COLO668 (cell line): Measurements from ENCODE around the gene ATG2A.
A peak's percentile ranks its signal among the peaks of the same experiment; 100 is the strongest.

ENCODE experiments used
- DNase-seq: peaks from one replicate; lab custom pipeline; 2025; ENCODE audit not compliant: unreplicated experiment; lab: John Stamatoyannopoulos, UW

Gene ATG2A

GRCh38 chr11:64905516-64906313 is 11.3 kb downstream of the ATG2A start:
- no peak for DNase-seq

DNA sequence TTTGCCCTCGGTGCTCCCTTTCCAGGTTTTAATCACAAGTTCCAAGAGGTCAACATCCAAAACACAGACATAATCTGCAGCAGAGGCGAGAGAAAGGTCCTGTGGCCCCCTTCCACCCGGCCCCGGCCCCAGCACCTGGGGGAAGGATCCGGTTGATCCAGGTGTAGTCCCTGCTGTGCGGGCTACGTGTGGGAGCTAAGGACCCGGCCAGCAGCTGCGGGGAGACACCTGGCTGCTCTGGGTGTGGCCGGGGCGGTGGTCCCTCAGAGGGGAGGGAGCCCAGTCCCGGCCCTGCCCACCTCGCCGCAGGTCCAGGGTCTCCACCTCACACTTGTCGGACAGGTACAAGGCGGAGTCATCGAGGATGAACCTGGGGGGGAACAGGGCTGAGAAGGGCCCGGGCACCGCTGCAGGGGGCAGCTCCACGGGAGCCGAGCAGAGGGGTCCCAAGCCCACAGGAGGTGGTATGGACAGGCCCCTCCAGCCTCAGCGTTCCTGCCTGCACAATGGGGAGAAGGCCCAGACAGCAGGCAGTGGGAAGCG is 13.6 kb downstream of the ATG2A start:
- no peak for DNase-seq

- DNase-seq: no peak
Measured at GRCh38 chr11:64902102-64902900, 14.7 kb downstream of the ATG2A start.

GRCh38 chr11:64900774-64901173 is 16.2 kb downstream of the ATG2A start:
- no peak for DNase-seq

DNA sequence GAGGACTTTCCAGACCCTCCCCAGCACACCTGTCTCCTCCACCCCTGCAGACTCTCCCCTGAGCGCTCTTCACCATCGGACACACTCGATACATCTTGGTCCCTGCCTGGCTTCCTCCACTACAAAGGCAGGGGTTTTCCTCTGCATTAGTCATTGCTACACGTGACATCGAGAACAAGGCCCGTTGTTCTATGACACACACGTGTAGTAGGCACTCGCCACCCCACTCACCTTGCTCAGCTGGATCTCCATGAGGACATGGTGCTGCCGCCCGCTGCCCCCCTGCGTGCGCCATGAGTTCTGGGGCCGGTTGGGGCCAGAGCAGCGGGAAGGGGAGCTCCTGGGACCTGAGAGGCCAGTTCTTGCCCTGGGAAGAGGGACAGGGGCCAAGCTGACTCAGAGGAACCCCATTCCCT is 16.7 kb downstream of the ATG2A start:
- DNase-seq: no peak

GRCh38 chr11:64898541-64898940 is 18.5 kb downstream of the ATG2A start:
- no peak for DNase-seq

DNA sequence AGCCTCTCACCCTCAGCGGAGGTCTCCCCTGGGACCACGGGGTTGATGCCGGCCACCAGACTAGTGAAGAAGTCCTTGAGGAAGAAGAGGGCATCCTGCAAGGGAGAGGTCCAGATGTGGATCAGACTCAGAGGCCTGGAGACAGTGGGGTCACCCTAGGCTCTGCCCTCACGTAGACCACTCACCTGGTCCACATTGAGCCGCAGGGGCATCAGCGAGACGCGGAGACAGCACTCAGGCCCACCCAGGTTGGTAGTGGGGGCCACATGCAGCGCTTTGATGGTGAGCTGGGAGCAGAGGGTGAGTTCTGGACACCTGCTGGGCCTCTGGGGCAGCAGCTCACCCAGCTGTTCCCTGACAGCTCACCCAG is 18.9 kb downstream of the ATG2A start:
- no peak for DNase-seq

DNA sequence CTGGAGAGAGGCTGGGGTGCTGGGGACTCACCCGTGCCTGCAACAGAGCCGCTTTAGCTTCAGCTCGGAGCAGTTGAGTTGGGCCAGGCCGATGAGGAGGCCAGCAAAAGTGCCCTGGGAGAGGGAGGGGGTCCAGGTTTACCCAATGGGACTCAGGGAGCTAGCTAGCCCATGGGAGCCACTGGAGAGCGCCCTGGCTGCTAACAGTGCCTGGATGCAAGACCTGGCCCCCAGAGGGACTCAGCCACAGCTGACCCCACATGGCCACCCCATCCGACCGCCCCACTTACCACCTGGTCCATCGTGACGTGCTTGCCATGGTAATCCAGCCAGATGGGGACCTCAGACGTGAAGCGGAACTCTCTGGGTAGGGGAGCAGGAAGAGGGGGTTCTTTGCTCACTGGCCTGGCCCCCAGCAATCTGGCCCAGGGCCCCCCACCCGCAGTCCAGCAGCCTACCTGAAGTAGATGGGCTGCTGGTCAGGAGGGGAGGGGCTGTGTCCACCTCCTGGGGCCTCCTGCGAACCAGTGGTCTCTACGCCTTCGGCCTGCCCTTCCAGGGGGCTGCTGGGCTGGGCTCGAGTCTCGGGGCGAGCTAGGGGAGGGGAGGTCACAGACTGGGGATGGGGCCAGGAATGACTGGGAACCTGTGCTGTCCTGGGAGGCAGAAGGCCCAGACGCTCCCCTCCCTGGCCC is 19.5 kb downstream of the ATG2A start:
- DNase-seq: no peak

- DNase-seq: no peak
Measured at GRCh38 chr11:64896448-64897022, 20.5 kb downstream of the ATG2A start.

DNA sequence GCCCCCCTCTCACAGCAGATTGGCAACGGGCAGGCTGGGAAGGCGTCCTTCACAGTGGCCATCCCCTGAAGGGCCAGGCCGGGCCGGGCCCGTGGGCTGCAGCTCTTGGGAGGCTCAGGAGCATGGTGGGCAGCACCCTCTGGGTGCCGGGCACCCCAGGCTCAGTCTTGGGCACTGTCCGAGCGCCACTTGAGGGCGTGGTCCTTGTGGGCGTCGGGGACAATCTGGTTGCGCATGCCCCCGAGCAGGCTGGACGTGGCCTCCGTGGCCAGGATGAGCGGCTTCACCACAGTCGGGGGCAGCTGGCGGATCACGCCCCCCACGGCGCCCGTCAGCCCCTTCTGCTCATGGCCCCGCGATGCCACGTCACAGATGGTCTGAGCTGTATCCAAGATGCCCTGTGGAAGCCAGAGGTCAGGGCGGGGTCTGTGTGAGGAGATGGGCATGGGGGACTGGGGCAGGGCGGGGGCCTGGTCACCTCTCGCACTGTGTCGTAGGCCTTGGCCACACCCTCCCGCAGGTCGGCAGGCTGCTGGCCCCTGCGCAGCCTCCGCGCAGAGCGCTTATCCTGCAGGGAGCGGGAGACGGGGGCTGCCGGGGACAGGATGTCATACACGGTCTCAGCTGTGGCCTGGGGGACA is 22.1 kb downstream of the ATG2A start:
- no peak for DNase-seq

DNA sequence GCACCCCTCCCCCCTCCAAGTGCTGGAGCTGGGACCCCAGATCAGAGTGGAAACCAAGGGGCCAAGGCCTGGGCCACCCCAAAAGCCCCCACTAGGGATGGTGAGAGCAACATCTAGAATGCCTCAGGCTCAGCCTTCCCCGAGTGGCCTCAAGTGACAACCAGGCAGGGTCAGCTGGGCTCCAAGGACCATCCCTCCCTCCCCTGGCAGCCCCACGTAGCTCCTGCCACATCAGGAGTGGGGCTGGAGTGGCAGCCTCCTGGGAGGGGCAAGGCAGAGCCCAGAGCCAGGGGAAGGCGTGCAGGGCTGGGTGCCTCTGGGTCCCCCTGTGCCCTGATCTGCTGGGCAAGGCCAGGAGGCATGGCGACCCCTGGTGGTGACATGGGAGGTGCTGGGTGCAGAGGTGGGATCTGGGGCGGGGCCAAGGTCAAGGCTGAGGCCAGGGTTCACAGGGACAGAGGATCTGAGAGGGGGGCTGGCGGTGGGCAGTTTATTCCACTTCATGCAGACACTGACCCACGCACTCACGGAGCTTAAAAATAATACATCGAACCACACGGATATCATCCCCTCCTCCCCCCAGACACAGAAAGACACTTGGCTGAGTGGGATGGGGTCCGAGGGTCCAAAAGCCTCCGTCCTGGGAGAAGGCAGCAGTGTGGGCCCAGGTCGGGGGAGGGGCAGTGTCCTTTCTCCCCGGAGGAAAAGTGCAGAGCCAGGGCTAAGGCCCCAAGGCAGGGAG is 22.8 kb downstream of the ATG2A start:
- peak; percentile 90 for DNase-seq

DNA sequence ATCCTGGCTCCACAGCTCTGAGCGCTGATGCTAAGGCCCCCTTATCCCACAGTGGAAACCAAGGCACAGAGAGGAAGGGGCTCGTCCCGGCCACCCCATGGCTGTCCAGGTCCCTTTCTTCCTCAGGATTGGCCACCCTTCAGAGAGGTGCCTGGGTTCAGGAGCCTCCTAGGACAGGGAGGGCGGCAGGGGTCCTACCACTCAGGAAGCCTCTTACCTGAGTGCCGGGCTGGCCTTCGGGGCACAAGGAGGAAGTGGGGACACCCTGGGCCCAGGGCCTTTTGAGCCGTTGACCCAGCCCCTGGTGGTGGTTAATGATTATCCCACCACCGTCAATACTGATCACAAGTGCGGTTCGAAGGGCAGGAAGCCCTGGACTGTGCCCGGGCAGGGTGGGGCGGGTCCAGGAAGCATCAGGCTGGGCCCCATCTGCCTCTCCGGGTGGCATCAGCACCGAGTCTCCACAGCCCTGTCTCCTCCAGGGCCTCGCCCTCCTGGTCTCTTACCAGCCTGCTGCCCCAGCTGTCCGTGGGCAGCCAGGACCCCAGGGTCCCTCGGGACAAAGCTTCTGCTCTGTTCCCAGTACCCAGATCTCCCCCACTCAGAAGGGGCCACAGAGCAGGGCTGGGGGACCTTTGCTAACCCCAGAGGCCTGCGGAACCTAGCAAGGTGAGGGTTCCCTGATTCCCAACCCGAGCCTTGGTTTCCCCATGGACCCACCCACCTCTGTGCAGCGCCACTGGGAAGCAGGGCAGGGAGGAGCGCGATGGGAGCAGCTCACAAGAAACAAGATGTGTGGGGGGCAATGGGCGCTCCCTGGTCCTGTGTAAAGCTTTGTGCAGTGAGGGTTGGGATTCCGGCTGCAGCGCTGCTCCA is 23.6 kb downstream of the ATG2A start:
- DNase-seq: peak; percentile 91

DNA sequence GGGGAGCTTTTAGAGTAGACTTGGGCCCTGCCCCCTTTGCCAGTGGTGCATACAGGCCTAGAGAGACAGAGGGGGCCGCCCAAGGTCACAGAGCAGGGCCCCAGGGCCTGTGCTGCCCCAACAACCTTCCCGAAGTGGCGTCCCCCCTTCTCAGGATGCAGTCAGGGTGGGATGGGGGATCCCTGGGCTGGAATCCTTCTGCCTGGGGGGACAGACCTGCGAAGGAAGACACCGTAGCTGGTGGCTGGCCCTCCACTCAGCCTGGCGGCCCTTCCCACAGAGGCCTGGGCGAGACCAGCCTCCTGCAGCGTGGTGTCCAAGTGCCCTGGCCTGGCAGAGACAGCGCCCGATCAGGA is 24.2 kb downstream of the ATG2A start:
- peak; percentile 34 for DNase-seq

GRCh38 chr11:64892411-64892831 is 24.6 kb downstream of the ATG2A start:
- DNase-seq: peak; percentile 55

DNA sequence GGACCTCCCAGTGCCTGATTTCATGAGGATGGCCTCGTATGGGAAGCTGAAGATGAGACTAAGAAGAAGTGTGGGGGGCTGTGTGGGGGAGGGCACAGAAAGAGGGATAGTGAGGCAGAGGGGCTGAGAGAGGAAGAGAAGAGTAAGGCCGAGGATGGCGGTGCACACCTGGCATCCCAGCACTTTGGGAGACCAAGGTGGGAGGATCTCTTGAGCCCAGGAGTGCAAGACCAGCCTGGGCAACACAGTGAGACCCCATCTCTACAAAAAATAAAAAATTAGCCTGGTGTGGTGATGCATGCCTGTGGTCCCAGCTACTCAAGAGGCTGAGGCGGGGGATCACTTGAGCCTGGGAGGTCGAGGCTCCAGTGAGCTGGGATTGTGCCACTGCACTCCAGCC is 25.1 kb downstream of the ATG2A start:
- no peak for DNase-seq

DNA sequence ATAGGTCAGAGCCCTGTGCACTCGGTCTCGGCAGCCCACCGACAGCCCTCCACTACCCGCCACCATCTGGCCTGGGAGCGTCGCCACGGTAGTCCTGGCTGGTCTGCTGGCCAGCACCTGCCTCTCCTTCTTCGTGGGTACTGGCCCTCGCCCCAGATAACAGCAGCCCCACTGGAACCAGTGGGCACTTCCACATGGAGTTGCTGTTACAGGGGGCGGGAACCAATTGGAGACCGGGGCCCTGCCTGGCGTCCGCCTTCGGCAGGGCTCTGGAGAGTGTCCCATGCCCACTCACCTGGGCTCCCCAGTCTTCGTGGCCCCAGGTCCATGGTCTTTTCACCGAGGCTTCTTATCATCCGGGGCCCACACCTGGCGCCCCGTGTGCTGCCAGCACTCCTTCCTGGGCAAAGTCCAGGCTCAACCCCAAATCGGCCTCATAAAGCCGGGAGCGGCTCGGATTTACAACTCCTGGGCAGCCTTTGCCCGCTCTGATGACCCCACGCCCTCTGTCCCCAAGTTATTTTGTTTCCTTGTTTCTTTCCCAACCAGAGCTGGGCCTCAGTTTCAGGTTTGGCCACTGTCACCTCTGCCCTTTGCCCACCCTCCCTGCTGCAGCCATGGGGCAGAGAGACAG is 25.7 kb downstream of the ATG2A start:
- DNase-seq: peak; percentile 39

- no peak for DNase-seq
Measured at GRCh38 chr11:64890522-64890939, 26.5 kb downstream of the ATG2A start.

DNA sequence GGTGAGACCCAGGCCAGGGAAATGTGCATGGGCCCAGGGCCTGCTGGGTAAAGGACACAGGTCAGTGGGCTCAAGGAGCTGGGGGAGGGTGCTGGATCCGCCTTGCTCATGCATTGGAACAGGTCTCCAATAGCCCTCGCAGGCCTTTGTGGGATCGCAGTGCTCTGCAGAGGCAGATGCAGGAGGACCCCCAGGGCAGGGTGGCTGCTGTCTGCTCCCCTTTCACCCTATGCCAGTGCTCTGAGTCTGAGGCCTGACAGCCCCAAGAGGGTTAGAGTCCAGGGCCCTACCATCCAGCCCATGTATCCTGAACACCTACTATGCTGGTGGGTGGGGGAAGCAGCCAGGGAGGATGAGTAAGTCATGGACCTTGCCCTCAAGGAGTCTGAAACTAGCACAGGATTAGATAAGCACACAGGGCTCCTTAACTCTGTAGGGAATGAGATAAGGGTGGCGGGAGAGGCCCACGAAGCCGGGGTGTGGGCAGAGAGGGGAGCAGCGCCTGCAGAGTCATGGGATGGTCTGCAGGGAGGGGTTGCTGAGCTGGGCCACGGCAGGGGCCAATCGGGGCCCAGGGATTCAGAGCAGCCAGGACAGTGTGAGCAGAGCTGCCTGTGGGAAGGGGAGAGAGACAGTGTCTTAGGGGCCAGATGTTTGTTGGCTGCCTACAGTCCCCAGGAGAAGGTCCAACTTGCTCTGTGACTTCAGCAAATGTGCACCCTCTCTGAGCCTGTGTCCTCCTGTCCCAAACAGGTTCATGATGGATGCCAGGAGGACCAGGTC is 28.1 kb downstream of the ATG2A start:
- DNase-seq: no peak
